Measurements from ENCODE around the gene L3MBTL4. TPM values are rescaled to one million over a fixed set of nuclear protein-coding genes. Genes with fewer than 3 reads are reported as not detected.

Gene L3MBTL4
- total and polyA plus RNA-seq, 7 experiments from 2014 or later = 0.05 to 7.6 (median 0.49) TPM

DNA sequence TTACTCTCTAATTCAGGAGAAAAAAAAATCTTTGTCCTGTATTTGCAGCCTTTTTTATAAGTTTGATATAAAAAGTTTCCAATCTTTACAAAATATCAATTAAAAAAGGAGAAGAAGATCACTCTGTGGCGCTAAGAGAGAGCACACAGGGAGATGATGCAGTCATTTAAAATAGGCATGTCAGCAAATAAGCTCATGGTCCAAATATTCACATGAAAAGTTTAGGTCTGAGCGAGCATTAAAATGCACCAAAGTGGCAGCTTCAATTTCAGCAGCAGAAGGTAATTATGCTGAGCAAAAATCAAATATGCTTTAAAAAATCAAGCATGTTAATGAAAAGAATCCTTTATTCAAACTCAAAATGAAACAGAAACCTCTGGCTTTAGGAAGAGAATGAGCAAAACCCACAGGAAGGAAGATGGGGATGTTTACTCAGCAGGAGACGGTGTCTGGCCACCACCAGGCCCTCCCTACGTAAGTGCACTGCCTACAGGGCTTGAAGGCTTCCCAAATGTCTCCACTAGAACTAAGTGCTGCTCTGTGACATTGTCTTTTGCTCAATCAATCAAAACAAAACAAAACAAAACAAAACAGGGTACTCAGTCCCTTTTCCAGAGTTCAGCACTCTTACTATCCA is 120.4 kb downstream of the L3MBTL4 start:
- H3K9me3 Mint-ChIP-seq = peaks cover 0 to 5% (median 0%) of the 10 kb centered on the region in 11 donors
- peak overlapping the region in 2 of 9 donors; percentile 25 to 50 for H3K27ac Mint-ChIP-seq
- H3K27me3 Mint-ChIP-seq = peaks cover 0 to 5% (median 0%) of the 10 kb centered on the region in 5 donors
- Histone ChIP-seq H3K27me3 (ENCODE audit: control insufficient read depth in 2 of 2, insufficient read depth in 2 of 2, low read length in 2 of 2) (no peaks in the 10 kb centered on the region), H3K27ac (ENCODE audit: low read depth, low read length) (no peak overlapping the region), H3K9me3 (ENCODE audit: control insufficient read depth in 2 of 3, low read length in 3 of 3) (no peaks in the 10 kb centered on the region), H3K4me1 (ENCODE audit: control insufficient read depth in 2 of 2, insufficient read depth in 2 of 2, low read length in 2 of 2) (no peaks in the 10 kb centered on the region), H3K36me3 (ENCODE audit: control insufficient read depth in 2 of 3, insufficient read depth in 3 of 3, low read length in 3 of 3) (no peaks in the 10 kb centered on the region), H3K4me3 (ENCODE audit: low read length) (no peak overlapping the region)
- H3K36me3 Mint-ChIP-seq = no peaks in the 10 kb centered on the region
- DNase-seq (no peak), ATAC-seq (peak; percentile 63)
- ChIA-PET CTCF (no interaction called here), POLR2A (no interaction called here)
- H3K4me3 Mint-ChIP-seq = peak overlapping the region in 2 of 10 donors; percentile 3 to 36
- peaks cover 0 to 10% (median 0%) of the 10 kb centered on the region in 7 donors for H3K4me1 Mint-ChIP-seq
- intact Hi-C loops (cut with micrococcal nuclease) = no loop called here

GRCh38 chr18:6289843-6290242 is 124.9 kb downstream of the L3MBTL4 start:
- H3K4me3 Mint-ChIP-seq = no peak overlapping the region
- H3K27ac ChIP-seq (ENCODE audit: low read depth, low read length) = no peak overlapping the region
- no peaks in the 10 kb centered on the region for H3K36me3 Mint-ChIP-seq
- H3K27ac Mint-ChIP-seq = no peak overlapping the region
- no peaks in the 10 kb centered on the region for H3K36me3 ChIP-seq (ENCODE audit: control insufficient read depth in 2 of 3, insufficient read depth in 3 of 3, low read length in 3 of 3)
- H3K4me1 Mint-ChIP-seq = peaks cover 0 to 10% (median 0%) of the 10 kb centered on the region in 7 donors
- intact Hi-C loops (cut with micrococcal nuclease) = no loop called here
- H3K27me3 Mint-ChIP-seq = peaks cover 0 to 5% (median 0%) of the 10 kb centered on the region in 5 donors
- H3K9me3 ChIP-seq (ENCODE audit: control insufficient read depth in 2 of 3, low read length in 3 of 3) = no peaks in the 10 kb centered on the region
- peaks cover 0 to 5% (median 0%) of the 10 kb centered on the region in 11 donors for H3K9me3 Mint-ChIP-seq
- ChIA-PET POLR2A (no interaction called here), CTCF (no interaction called here)
- DNase-seq = no peak
- no peaks in the 10 kb centered on the region for H3K4me1 ChIP-seq (ENCODE audit: control insufficient read depth in 2 of 2, insufficient read depth in 2 of 2, low read length in 2 of 2)
- no peak overlapping the region for H3K4me3 ChIP-seq (ENCODE audit: low read length)
- H3K27me3 ChIP-seq (ENCODE audit: control insufficient read depth in 2 of 2, insufficient read depth in 2 of 2, low read length in 2 of 2) = no peaks in the 10 kb centered on the region
- no peak for ATAC-seq

- POLR2A ChIA-PET = no interaction called here
Measured at GRCh38 chr18:6286585-6286984, 128.1 kb downstream of the L3MBTL4 start.

DNA sequence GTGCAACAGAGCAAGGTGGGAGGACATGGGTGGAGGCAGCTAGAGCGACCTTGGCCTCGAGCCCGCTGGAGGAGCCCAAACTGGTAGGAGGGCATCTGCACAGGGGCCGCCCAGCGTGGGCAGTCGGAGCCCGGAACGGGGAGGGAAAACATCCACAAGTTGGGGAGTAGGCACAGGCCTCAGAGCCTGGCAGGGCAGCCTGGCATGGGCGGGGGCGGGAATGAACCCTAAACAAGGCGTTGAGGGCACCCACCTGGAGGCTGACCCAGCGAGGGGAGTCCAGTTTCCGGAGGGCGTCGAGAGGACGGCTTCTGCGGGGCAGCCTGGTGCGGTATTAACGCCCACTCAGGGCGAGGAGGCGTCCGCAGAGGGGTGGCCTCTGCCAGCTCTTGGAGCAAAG is 129.9 kb downstream of the L3MBTL4 start:
- Mint-ChIP-seq H3K4me3 (no peak overlapping the region), H3K27ac (no peak overlapping the region), H3K4me1 (no peaks in the 10 kb centered on the region), H3K9me3 (peaks cover 0 to 3% (median 0%) of the 10 kb centered on the region in 11 donors), H3K27me3 (peaks cover 0 to under 1% (median 0%) of the 10 kb centered on the region in 5 donors), H3K36me3 (no peaks in the 10 kb centered on the region)
- intact Hi-C loops (cut with micrococcal nuclease) = no loop called here
- H3K27me3 ChIP-seq (ENCODE audit: control insufficient read depth in 2 of 2, insufficient read depth in 2 of 2, low read length in 2 of 2) = no peaks in the 10 kb centered on the region
- POLR2A ChIA-PET = no interaction called here
- H3K4me1 ChIP-seq (ENCODE audit: control insufficient read depth in 2 of 2, insufficient read depth in 2 of 2, low read length in 2 of 2) = no peaks in the 10 kb centered on the region
- ATAC-seq = peak; percentile 12
- H3K4me3 ChIP-seq (ENCODE audit: low read length) = no peak overlapping the region
- DNase-seq = no peak
- H3K36me3 ChIP-seq (ENCODE audit: control insufficient read depth in 2 of 3, insufficient read depth in 3 of 3, low read length in 3 of 3) = no peaks in the 10 kb centered on the region
- H3K9me3 ChIP-seq (ENCODE audit: control insufficient read depth in 2 of 3, low read length in 3 of 3) = no peaks in the 10 kb centered on the region
- H3K27ac ChIP-seq (ENCODE audit: low read depth, low read length) = no peak overlapping the region
- CTCF ChIA-PET = no interaction called here

More at GRCh38 chr18:6286585-6286984, 128.1 kb downstream of the L3MBTL4 start:
- H3K4me1 Mint-ChIP-seq = no peaks in the 10 kb centered on the region
- DNase-seq (no peak), ATAC-seq (no peak)
- intact Hi-C loops (cut with micrococcal nuclease) = no loop called here
- CTCF ChIA-PET = no interaction called here
- H3K27me3 ChIP-seq (ENCODE audit: control insufficient read depth in 2 of 2, insufficient read depth in 2 of 2, low read length in 2 of 2) = no peaks in the 10 kb centered on the region
- peaks cover 0 to 1% (median 0%) of the 10 kb centered on the region in 5 donors for H3K27me3 Mint-ChIP-seq
- no peak overlapping the region for H3K27ac Mint-ChIP-seq
- H3K36me3 Mint-ChIP-seq = no peaks in the 10 kb centered on the region
- H3K4me3 Mint-ChIP-seq = no peak overlapping the region
- H3K4me1 ChIP-seq (ENCODE audit: control insufficient read depth in 2 of 2, insufficient read depth in 2 of 2, low read length in 2 of 2) = no peaks in the 10 kb centered on the region
- H3K9me3 ChIP-seq (ENCODE audit: control insufficient read depth in 2 of 3, low read length in 3 of 3) = no peaks in the 10 kb centered on the region
- no peak overlapping the region for H3K4me3 ChIP-seq (ENCODE audit: low read length)
- H3K36me3 ChIP-seq (ENCODE audit: control insufficient read depth in 2 of 3, insufficient read depth in 3 of 3, low read length in 3 of 3) = no peaks in the 10 kb centered on the region
- peaks cover 0 to 3% (median 0%) of the 10 kb centered on the region in 11 donors for H3K9me3 Mint-ChIP-seq
- no peak overlapping the region for H3K27ac ChIP-seq (ENCODE audit: low read depth, low read length)

DNA sequence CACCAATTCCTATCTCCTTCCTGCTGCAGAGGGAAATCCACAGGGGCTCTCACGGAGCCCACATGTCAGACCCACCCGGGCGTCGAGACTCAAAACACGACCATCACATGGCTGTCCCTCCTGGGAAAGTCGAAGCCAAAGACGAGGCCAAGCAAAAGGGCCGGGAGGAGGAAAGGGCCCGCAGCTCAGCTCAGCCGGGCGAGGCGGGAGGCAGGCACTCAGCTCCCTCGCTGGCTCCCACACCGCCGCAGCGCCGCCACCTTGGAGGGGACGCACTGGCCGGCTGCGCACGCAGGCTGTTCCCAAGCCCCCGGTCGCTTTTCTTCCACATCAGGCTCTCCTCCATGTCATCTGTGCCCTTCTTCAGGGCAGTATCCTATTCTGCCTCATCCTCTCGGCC is 130.4 kb downstream of the L3MBTL4 start:
- H3K27ac ChIP-seq (ENCODE audit: low read depth, low read length) = no peak overlapping the region
- ChIA-PET CTCF (interaction anchor here (1.3 kb wide), 1 partner anchor 83 kb away, joined by 3 read pairs; no protein-coding TSS in a partner anchor), POLR2A (no interaction called here)
- Mint-ChIP-seq H3K27ac (no peak overlapping the region), H3K27me3 (no peaks in the 10 kb centered on the region), H3K4me3 (no peak overlapping the region), H3K4me1 (no peaks in the 10 kb centered on the region), H3K36me3 (no peaks in the 10 kb centered on the region), H3K9me3 (peaks cover 0 to 3% (median 0%) of the 10 kb centered on the region in 11 donors)
- intact Hi-C loops (cut with micrococcal nuclease) = no loop called here
- DNase-seq (no peak), ATAC-seq (peak; percentile 10)
- H3K4me1 ChIP-seq (ENCODE audit: control insufficient read depth in 2 of 2, insufficient read depth in 2 of 2, low read length in 2 of 2) = no peaks in the 10 kb centered on the region
- H3K9me3 ChIP-seq (ENCODE audit: control insufficient read depth in 2 of 3, low read length in 3 of 3) = no peaks in the 10 kb centered on the region
- no peaks in the 10 kb centered on the region for H3K36me3 ChIP-seq (ENCODE audit: control insufficient read depth in 2 of 3, insufficient read depth in 3 of 3, low read length in 3 of 3)
- H3K27me3 ChIP-seq (ENCODE audit: control insufficient read depth in 2 of 2, insufficient read depth in 2 of 2, low read length in 2 of 2) = no peaks in the 10 kb centered on the region
- H3K4me3 ChIP-seq (ENCODE audit: low read length) = no peak overlapping the region

DNA sequence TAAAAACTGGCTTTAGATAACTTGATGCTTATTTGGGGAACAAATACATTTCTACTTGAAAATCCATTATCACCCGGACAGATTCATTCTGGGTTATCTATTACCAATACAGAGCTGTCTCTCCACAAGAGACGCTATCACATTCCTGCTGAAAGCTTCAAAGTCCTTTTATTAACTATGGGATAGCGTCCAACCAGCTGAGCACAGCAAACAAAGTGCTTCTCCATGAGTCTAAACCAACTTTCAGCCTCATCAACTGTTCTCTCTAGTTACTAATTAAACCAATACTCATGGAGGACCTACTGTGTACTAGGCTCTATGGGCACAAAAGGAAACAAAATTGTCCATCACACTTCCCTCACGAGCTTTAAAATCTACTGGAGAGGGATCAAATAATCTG is 132.8 kb downstream of the L3MBTL4 start:
- H3K9me3 ChIP-seq (ENCODE audit: control insufficient read depth in 2 of 3, low read length in 3 of 3) = no peaks in the 10 kb centered on the region
- ChIA-PET CTCF (no interaction called here), POLR2A (no interaction called here)
- Mint-ChIP-seq H3K27ac (no peak overlapping the region), H3K4me1 (no peaks in the 10 kb centered on the region), H3K4me3 (no peak overlapping the region), H3K9me3 (peaks cover 0 to 3% (median 0%) of the 10 kb centered on the region in 11 donors), H3K36me3 (no peaks in the 10 kb centered on the region), H3K27me3 (no peaks in the 10 kb centered on the region)
- no peaks in the 10 kb centered on the region for H3K36me3 ChIP-seq (ENCODE audit: control insufficient read depth in 2 of 3, insufficient read depth in 3 of 3, low read length in 3 of 3)
- H3K27me3 ChIP-seq (ENCODE audit: control insufficient read depth in 2 of 2, insufficient read depth in 2 of 2, low read length in 2 of 2) = no peaks in the 10 kb centered on the region
- no peak for DNase-seq
- ATAC-seq = no peak
- H3K4me3 ChIP-seq (ENCODE audit: low read length) = no peak overlapping the region
- intact Hi-C loops (cut with micrococcal nuclease) = no loop called here
- no peak overlapping the region for H3K27ac ChIP-seq (ENCODE audit: low read depth, low read length)
- H3K4me1 ChIP-seq (ENCODE audit: control insufficient read depth in 2 of 2, insufficient read depth in 2 of 2, low read length in 2 of 2) = no peaks in the 10 kb centered on the region

GRCh38 chr18:6280211-6280743 is 134.4 kb downstream of the L3MBTL4 start:
- Mint-ChIP-seq H3K4me1 (no peaks in the 10 kb centered on the region), H3K27ac (no peak overlapping the region), H3K36me3 (no peaks in the 10 kb centered on the region), H3K9me3 (peaks cover 0 to 3% (median 0%) of the 10 kb centered on the region in 11 donors), H3K4me3 (no peak overlapping the region), H3K27me3 (peaks cover 0 to under 1% (median 0%) of the 10 kb centered on the region in 5 donors)
- CTCF ChIA-PET = no interaction called here
- no peak for DNase-seq
- H3K4me3 ChIP-seq (ENCODE audit: low read length) = no peak overlapping the region
- intact Hi-C loops (cut with micrococcal nuclease) = no loop called here
- H3K9me3 ChIP-seq (ENCODE audit: control insufficient read depth in 2 of 3, low read length in 3 of 3) = no peaks in the 10 kb centered on the region
- H3K27me3 ChIP-seq (ENCODE audit: control insufficient read depth in 2 of 2, insufficient read depth in 2 of 2, low read length in 2 of 2) = no peaks in the 10 kb centered on the region
- H3K27ac ChIP-seq (ENCODE audit: low read depth, low read length) = no peak overlapping the region
- no peaks in the 10 kb centered on the region for H3K36me3 ChIP-seq (ENCODE audit: control insufficient read depth in 2 of 3, insufficient read depth in 3 of 3, low read length in 3 of 3)
- POLR2A ChIA-PET = no interaction called here
- no peak for ATAC-seq
- H3K4me1 ChIP-seq (ENCODE audit: control insufficient read depth in 2 of 2, insufficient read depth in 2 of 2, low read length in 2 of 2) = no peaks in the 10 kb centered on the region

Measured in naive thymus-derived CD4-positive, alpha-beta T cell (primary cell).